22Rv1 (cell line): ENCODE results near the gene JAKMIP1.

Experiments used
- ZFX ChIP-seq: fragments of 450-650 bp; IDR thresholded peaks from 2 replicates; pipeline ENCODE4 v1.6.1; 2017; ENCODE audit warnings: antibody characterized with exemption, borderline replicate concordance
- TF ChIP-seq, protein P1 (sequence below): fragments of 450-650 bp; IDR thresholded peaks from 2 replicates; pipeline ENCODE4 v1.5.1; 2017; ENCODE audit warnings: mild to moderate bottlenecking

- TF ChIP-seq, protein P1, sequence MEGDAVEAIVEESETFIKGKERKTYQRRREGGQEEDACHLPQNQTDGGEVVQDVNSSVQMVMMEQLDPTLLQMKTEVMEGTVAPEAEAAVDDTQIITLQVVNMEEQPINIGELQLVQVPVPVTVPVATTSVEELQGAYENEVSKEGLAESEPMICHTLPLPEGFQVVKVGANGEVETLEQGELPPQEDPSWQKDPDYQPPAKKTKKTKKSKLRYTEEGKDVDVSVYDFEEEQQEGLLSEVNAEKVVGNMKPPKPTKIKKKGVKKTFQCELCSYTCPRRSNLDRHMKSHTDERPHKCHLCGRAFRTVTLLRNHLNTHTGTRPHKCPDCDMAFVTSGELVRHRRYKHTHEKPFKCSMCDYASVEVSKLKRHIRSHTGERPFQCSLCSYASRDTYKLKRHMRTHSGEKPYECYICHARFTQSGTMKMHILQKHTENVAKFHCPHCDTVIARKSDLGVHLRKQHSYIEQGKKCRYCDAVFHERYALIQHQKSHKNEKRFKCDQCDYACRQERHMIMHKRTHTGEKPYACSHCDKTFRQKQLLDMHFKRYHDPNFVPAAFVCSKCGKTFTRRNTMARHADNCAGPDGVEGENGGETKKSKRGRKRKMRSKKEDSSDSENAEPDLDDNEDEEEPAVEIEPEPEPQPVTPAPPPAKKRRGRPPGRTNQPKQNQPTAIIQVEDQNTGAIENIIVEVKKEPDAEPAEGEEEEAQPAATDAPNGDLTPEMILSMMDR, result no peak
- TF ChIP-seq ZFX, result no peak
Observed at GRCh38 chr4:6065934-6066590, 134.3 kb downstream of the JAKMIP1 start.
